Neuronal stem cell (in vitro differentiated cells): ENCODE results near the gene C12orf42.

Experiments
- DNase-seq: peaks from one replicate; pipeline ENCODE4 v3.0.0-alpha.2; 2013; ENCODE audit warnings: low spot score
- H2AFZ ChIP-seq: one replicate; pipeline ENCODE4 v1.6.1; 2013; ENCODE audit warnings: mild to moderate bottlenecking, low read length, inconsistent platforms
- H2AK5ac ChIP-seq: 2 replicates; pipeline ENCODE4 v1.6.1; 2013; ENCODE audit warnings: low read depth, mild to moderate bottlenecking, inconsistent platforms, low read length, moderate library complexity, mixed read lengths
- H2BK120ac ChIP-seq: 2 replicates; pipeline ENCODE4 v1.6.1; 2013; ENCODE audit warnings: low read depth, mild to moderate bottlenecking, inconsistent platforms, low read length, moderate library complexity, mixed read lengths
- H2BK12ac ChIP-seq: one replicate; pipeline ENCODE4 v1.6.1; 2013; ENCODE audit warnings: low read length, inconsistent platforms
- H2BK15ac ChIP-seq: 2 replicates; pipeline ENCODE4 v1.6.1; 2013; ENCODE audit warnings: mild to moderate bottlenecking, low read length, inconsistent platforms, mixed read lengths
- H2BK5ac ChIP-seq: one replicate; pipeline ENCODE4 v1.6.1; 2013; ENCODE audit warnings: inconsistent platforms, mild to moderate bottlenecking, low read length, moderate library complexity
- H3K14ac ChIP-seq: one replicate; pipeline ENCODE4 v1.6.1; 2013; ENCODE audit warnings: low read length, inconsistent platforms
- H3K18ac ChIP-seq: 2 replicates; pipeline ENCODE4 v1.6.1; 2013; ENCODE audit warnings: low read length, inconsistent platforms
- H3K23ac ChIP-seq: 2 replicates; pipeline ENCODE4 v1.6.1; 2013; ENCODE audit warnings: low read depth, mild to moderate bottlenecking, mixed read lengths, low read length, inconsistent platforms; ENCODE audit not compliant: poor library complexity
- H3K27ac ChIP-seq: replicated peaks from 3 replicates; pipeline ENCODE4 v1.5.1; 2013; ENCODE audit warnings: low read length, inconsistent platforms
- H3K27me3 ChIP-seq, 3 experiments: 2 replicates each; pipeline ENCODE4 v1.6.1; 2013; ENCODE audit warnings: low read length in 3 of 3, mild to moderate bottlenecking in 2 of 3, inconsistent platforms in 1 of 3, low read depth in 1 of 3, mixed read lengths in 1 of 3, moderate library complexity in 1 of 3; ENCODE audit not compliant: control insufficient read depth in 3 of 3, insufficient read depth in 3 of 3
- H3K36me3 ChIP-seq, 2 donors: replicated peaks in 1 of 2; 2 replicates each; pipeline ENCODE4 v1.6.1; 2013; ENCODE audit warnings: low read length in 2 of 2; ENCODE audit not compliant: control insufficient read depth in 2 of 2, insufficient read depth in 2 of 2
- H3K4ac ChIP-seq: 2 replicates; pipeline ENCODE4 v1.6.1; 2013; ENCODE audit warnings: inconsistent platforms, mild to moderate bottlenecking, low read length, moderate library complexity
- H3K4me1 ChIP-seq, 2 donors: 1 replicate in 1 of 2; 2 replicates in 1 of 2; pipeline ENCODE4 v1.6.1; 2013; ENCODE audit warnings: low read length in 2 of 2, low read depth in 1 of 2; ENCODE audit not compliant: control insufficient read depth in 2 of 2, insufficient read depth in 1 of 2
- H3K4me2 ChIP-seq: one replicate; pipeline ENCODE4 v1.6.1; 2013; ENCODE audit warnings: mild to moderate bottlenecking, low read length, inconsistent platforms; ENCODE audit not compliant: insufficient read depth, poor library complexity, severe bottlenecking
- H3K4me3 ChIP-seq, 2 donors: 2 replicates each; pipeline ENCODE4 v1.5.1; 2013; ENCODE audit warnings: low read length in 2 of 2, mild to moderate bottlenecking in 2 of 2, inconsistent platforms in 1 of 2, moderate library complexity in 1 of 2
- H3K79me1 ChIP-seq: one replicate; pipeline ENCODE4 v1.6.1; 2013; ENCODE audit warnings: low read depth, mild to moderate bottlenecking, inconsistent platforms, low read length, moderate library complexity
- H3K9ac ChIP-seq: one replicate; pipeline ENCODE4 v1.6.1; 2013; ENCODE audit warnings: mild to moderate bottlenecking, low read depth, low read length, inconsistent platforms; ENCODE audit not compliant: poor library complexity
- H3K9me3 ChIP-seq, 2 donors: replicated peaks in 1 of 2; 2 replicates each; pipeline versions ENCODE3 to v1.6.1; 2013; ENCODE audit warnings: low read length in 2 of 2, mild to moderate bottlenecking in 2 of 2, inconsistent platforms in 1 of 2, low read depth in 1 of 2, mixed read lengths in 1 of 2, moderate library complexity in 1 of 2; ENCODE audit not compliant: control insufficient read depth in 2 of 2, insufficient read depth in 1 of 2
- H4K8ac ChIP-seq: one replicate; pipeline ENCODE4 v1.6.1; 2013; ENCODE audit warnings: low read depth, mild to moderate bottlenecking, inconsistent platforms, low read length, moderate library complexity
- H4K91ac ChIP-seq: one replicate; pipeline ENCODE4 v1.6.1; 2013; ENCODE audit warnings: low read length, low read depth, mild to moderate bottlenecking, inconsistent platforms; ENCODE audit not compliant: poor library complexity
- WGBS, 2 donors: extraction: QIAGEN DNeasy Blood & Tissue Kit; methylation state at CpG; one replicate each; pipeline ENCODE4 v1.1.7; 2013; ENCODE audit warnings: missing lambda C conversion rate in 2 of 2, mixed read lengths in 1 of 2; ENCODE audit not compliant: insufficient read length in 2 of 2, insufficient replicate concordance in 1 of 2; ENCODE audit errors: extremely low coverage in 2 of 2; 5-methylcytosine and 5-hydroxymethylcytosine counted together

Gene C12orf42

DNA sequence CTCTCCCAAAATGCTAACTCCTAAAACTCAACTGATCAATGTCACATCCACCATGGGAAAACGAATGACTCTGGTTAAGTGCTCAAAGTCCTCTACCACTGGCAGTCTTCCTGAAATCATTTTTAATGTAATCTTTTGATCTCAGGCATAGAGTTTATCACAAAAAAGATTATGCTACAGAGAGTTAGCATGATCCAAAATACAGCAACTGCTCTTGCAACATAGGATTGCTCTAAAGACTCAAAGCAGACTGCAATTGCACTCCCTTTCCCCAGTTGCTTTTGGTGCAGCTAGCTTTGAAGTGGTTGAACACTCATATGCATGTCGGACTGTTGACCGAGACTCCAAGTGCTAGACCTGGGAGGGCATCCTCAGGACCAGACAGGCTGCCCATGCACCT is 109.3 kb downstream of the C12orf42 start:
- H2BK12ac ChIP-seq = no peak overlapping the region
- no peaks in the 10 kb centered on the region for H3K27me3 ChIP-seq
- H3K36me3 ChIP-seq = no peaks in the 10 kb centered on the region
- H2BK120ac ChIP-seq = no peak overlapping the region
- H3K4me3 ChIP-seq = peak overlapping the region in 1 of 2 donors; percentile 36
- H3K18ac ChIP-seq = no peak overlapping the region
- H4K91ac ChIP-seq = no peak overlapping the region
- H3K27ac ChIP-seq = no peak overlapping the region
- DNase-seq = no peak
- H3K23ac ChIP-seq = no peak overlapping the region
- H4K8ac ChIP-seq = no peak overlapping the region
- no peaks in the 10 kb centered on the region for H3K79me1 ChIP-seq
- H2BK15ac ChIP-seq = no peak overlapping the region
- no peak overlapping the region for H2BK5ac ChIP-seq
- WGBS, 2 donors = no CpG with 5 or more reads among the region's 3 CpGs
- H2AFZ ChIP-seq = no peak overlapping the region
- no peak overlapping the region for H3K4me2 ChIP-seq
- H2AK5ac ChIP-seq = no peak overlapping the region
- H3K4me1 ChIP-seq = no peaks in the 10 kb centered on the region
- no peak overlapping the region for H3K14ac ChIP-seq
- no peak overlapping the region for H3K4ac ChIP-seq
- no peak overlapping the region for H3K9ac ChIP-seq
- H3K9me3 ChIP-seq = no peaks in the 10 kb centered on the region

DNA sequence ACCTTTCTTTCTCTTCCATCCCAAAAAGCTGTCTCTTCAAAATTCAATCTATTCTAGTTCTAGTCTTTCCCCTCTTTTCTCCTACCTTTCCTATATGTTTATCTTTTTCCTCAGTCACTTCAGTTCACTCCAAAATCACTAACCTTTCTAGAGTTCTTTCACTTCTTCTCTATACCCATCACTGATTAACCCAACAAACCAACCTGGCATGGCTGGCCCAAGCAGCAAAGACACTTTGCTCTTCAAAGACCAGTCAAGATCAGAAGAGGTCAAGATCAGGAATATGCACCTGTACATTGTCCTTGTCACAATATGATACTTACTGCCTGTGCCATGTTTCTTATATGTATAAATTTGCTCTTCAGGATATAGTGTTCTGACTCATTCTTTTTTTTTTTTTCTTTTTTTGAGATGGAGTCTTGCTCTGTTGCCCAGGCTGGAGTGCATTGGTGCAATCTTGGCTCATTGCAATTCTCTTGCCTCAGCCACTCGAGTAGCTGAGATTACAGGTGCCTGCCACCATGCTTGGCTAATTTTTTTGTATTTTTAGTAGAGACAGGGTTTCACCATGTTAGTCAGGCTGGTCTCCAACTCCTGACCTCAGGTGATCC is 112.9 kb downstream of the C12orf42 start:
- no peak overlapping the region for H3K23ac ChIP-seq
- H3K36me3 ChIP-seq = no peaks in the 10 kb centered on the region
- H3K9me3 ChIP-seq = no peaks in the 10 kb centered on the region
- H2AK5ac ChIP-seq = no peak overlapping the region
- H3K27ac ChIP-seq = no peak overlapping the region
- no peak overlapping the region for H2BK15ac ChIP-seq
- no peak overlapping the region for H4K8ac ChIP-seq
- no peaks in the 10 kb centered on the region for H3K79me1 ChIP-seq
- H3K4me2 ChIP-seq = no peak overlapping the region
- H3K27me3 ChIP-seq = no peaks in the 10 kb centered on the region
- H3K18ac ChIP-seq = no peak overlapping the region
- no peak overlapping the region for H2AFZ ChIP-seq
- WGBS, 2 donors = no CpG with 5 or more reads among the region's 1 CpG
- no peak overlapping the region for H3K4me3 ChIP-seq
- DNase-seq = no peak
- no peak overlapping the region for H2BK12ac ChIP-seq
- no peak overlapping the region for H2BK120ac ChIP-seq
- no peak overlapping the region for H2BK5ac ChIP-seq
- no peak overlapping the region for H3K14ac ChIP-seq
- H3K9ac ChIP-seq = no peak overlapping the region
- H3K4ac ChIP-seq = no peak overlapping the region
- no peaks in the 10 kb centered on the region for H3K4me1 ChIP-seq
- H4K91ac ChIP-seq = no peak overlapping the region

DNA sequence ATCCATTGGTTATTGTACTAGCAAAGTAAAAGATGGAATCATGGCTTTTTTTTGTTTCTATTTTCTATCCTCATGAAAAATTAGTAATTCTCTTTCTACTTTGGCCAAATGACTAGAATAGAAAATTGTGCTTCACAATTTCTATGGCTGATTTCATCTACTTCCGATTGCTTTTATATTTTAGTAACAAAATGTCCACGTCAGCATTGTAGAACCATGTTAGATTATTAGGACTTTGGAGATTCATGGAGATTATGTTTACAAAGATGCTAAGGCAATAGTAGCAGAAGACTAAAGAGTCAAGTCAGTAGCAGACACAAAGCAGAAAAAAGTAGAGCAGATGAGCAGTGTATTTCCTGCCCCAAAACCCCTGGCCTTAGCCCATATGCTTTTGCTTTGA is 113.6 kb downstream of the C12orf42 start:
- H3K18ac ChIP-seq = no peak overlapping the region
- no peak overlapping the region for H2BK5ac ChIP-seq
- no peak overlapping the region for H3K27ac ChIP-seq
- H2BK15ac ChIP-seq = no peak overlapping the region
- no peaks in the 10 kb centered on the region for H3K9me3 ChIP-seq
- H4K91ac ChIP-seq = no peak overlapping the region
- H3K4me2 ChIP-seq = no peak overlapping the region
- no peaks in the 10 kb centered on the region for H3K79me1 ChIP-seq
- H3K9ac ChIP-seq = no peak overlapping the region
- no peak overlapping the region for H2AK5ac ChIP-seq
- H2AFZ ChIP-seq = no peak overlapping the region
- no peaks in the 10 kb centered on the region for H3K27me3 ChIP-seq
- no peak overlapping the region for H3K4ac ChIP-seq
- no peak overlapping the region for H3K14ac ChIP-seq
- H3K23ac ChIP-seq = no peak overlapping the region
- H3K4me1 ChIP-seq = no peaks in the 10 kb centered on the region
- no CpG with 5 or more reads among the region's 2 CpGs for WGBS, 2 donors
- no peak overlapping the region for H2BK12ac ChIP-seq
- DNase-seq = no peak
- no peak overlapping the region for H4K8ac ChIP-seq
- no peak overlapping the region for H2BK120ac ChIP-seq
- no peak overlapping the region for H3K4me3 ChIP-seq
- no peaks in the 10 kb centered on the region for H3K36me3 ChIP-seq

DNA sequence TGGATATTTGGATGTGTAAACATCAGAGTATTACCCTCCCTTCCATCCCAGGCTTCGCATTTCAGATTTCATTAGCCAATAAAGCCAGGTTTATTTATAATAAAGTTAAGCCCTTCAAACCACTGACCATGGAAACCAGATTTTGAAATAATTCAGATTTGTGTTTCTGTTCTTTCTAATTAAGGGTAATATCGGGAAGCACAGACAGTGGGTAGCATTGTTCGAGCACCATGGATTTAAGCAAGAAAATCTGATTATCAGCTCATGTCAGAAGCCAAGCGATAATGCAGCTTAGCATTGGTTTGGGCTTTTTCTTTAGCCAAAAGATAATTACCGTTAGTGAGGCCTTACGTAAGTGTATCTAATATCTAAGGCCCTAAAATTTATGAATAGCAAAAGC is 116.1 kb downstream of the C12orf42 start:
- no peak overlapping the region for H2AFZ ChIP-seq
- no peak overlapping the region for H3K9ac ChIP-seq
- no peak overlapping the region for H3K14ac ChIP-seq
- no peak overlapping the region for H2BK5ac ChIP-seq
- no peak overlapping the region for H4K91ac ChIP-seq
- no peaks in the 10 kb centered on the region for H3K79me1 ChIP-seq
- WGBS, 2 donors = no CpG with 5 or more reads among the region's 6 CpGs
- no peaks in the 10 kb centered on the region for H3K36me3 ChIP-seq
- no peak overlapping the region for H2BK120ac ChIP-seq
- no peak overlapping the region for H3K4ac ChIP-seq
- H3K27me3 ChIP-seq = no peaks in the 10 kb centered on the region
- H2BK12ac ChIP-seq = no peak overlapping the region
- DNase-seq = no peak
- H2AK5ac ChIP-seq = no peak overlapping the region
- H3K4me1 ChIP-seq = no peaks in the 10 kb centered on the region
- H3K27ac ChIP-seq = no peak overlapping the region
- H3K9me3 ChIP-seq = no peaks in the 10 kb centered on the region
- no peak overlapping the region for H3K18ac ChIP-seq
- H2BK15ac ChIP-seq = no peak overlapping the region
- H3K4me3 ChIP-seq = no peak overlapping the region
- no peak overlapping the region for H4K8ac ChIP-seq
- no peak overlapping the region for H3K4me2 ChIP-seq
- H3K23ac ChIP-seq = no peak overlapping the region
